Trophoblast cell (in vitro differentiated cells and primary cell): ENCODE results near the gene LRFN4.

ENCODE experiments used
- DNase-seq, 2 donors: peaks; one replicate each; pipeline ENCODE4 v3.0.0-alpha.2; 2016
- H2AFZ ChIP-seq: 2 replicates; pipeline ENCODE4 v1.6.1; 2013; ENCODE audit warnings: low read length, moderate library complexity, mild to moderate bottlenecking; ENCODE audit not compliant: insufficient read depth, poor library complexity
- H2AK5ac ChIP-seq: 2 replicates; pipeline ENCODE4 v1.6.1; 2013; ENCODE audit warnings: mild to moderate bottlenecking, low read length
- H2BK120ac ChIP-seq: 2 replicates; pipeline ENCODE4 v1.6.1; 2013; ENCODE audit warnings: low read length, mild to moderate bottlenecking, moderate library complexity; ENCODE audit not compliant: insufficient read depth, poor library complexity
- H2BK12ac ChIP-seq: 2 replicates; pipeline ENCODE4 v1.6.1; 2013; ENCODE audit warnings: mild to moderate bottlenecking, low read length, moderate library complexity
- H2BK5ac ChIP-seq: 2 replicates; pipeline ENCODE4 v1.6.1; 2013; ENCODE audit warnings: low read length, low read depth, moderate library complexity, mild to moderate bottlenecking; ENCODE audit not compliant: poor library complexity
- H3K14ac ChIP-seq: 2 replicates; pipeline ENCODE4 v1.6.1; 2013; ENCODE audit warnings: mild to moderate bottlenecking, low read length
- H3K18ac ChIP-seq: 2 replicates; pipeline ENCODE4 v1.6.1; 2013; ENCODE audit warnings: mild to moderate bottlenecking, low read length
- H3K23ac ChIP-seq: 2 replicates; pipeline ENCODE4 v1.6.1; 2013; ENCODE audit warnings: low read length
- H3K27ac ChIP-seq: 2 replicates; pipeline ENCODE4 v1.5.1; 2013; ENCODE audit warnings: low read depth, mild to moderate bottlenecking, inconsistent platforms, low read length, moderate library complexity
- H3K27me3 ChIP-seq: 2 replicates; pipeline ENCODE4 v1.6.1; 2013; ENCODE audit warnings: inconsistent platforms, mild to moderate bottlenecking, low read length, moderate library complexity; ENCODE audit not compliant: insufficient read depth
- H3K36me3 ChIP-seq, 2 experiments: 1 replicate in 1 of 2; 2 replicates in 1 of 2; pipeline ENCODE4 v1.6.1; 2013; ENCODE audit warnings: low read length in 2 of 2, mild to moderate bottlenecking in 2 of 2, moderate library complexity in 1 of 2; ENCODE audit not compliant: insufficient read depth in 2 of 2, control insufficient read depth in 1 of 2
- H3K4ac ChIP-seq: 2 replicates; pipeline ENCODE4 v1.6.1; 2013; ENCODE audit warnings: low read depth, mild to moderate bottlenecking, low read length, moderate library complexity
- H3K4me1 ChIP-seq, 2 experiments: 1 replicate in 1 of 2; 2 replicates in 1 of 2; pipeline ENCODE4 v1.6.1; 2013; ENCODE audit warnings: low read length in 2 of 2, mild to moderate bottlenecking in 2 of 2, moderate library complexity in 1 of 2; ENCODE audit not compliant: insufficient read depth in 2 of 2, control insufficient read depth in 1 of 2
- H3K4me2 ChIP-seq: 2 replicates; pipeline ENCODE4 v1.6.1; 2013; ENCODE audit warnings: inconsistent platforms, mild to moderate bottlenecking, low read length, moderate library complexity
- H3K4me3 ChIP-seq: 2 replicates; pipeline ENCODE4 v1.5.1; 2013; ENCODE audit warnings: mild to moderate bottlenecking, low read depth, low read length, inconsistent platforms
- H3K79me1 ChIP-seq: one replicate; pipeline ENCODE4 v1.6.1; 2013; ENCODE audit warnings: low read length
- H3K79me2 ChIP-seq: 2 replicates; pipeline ENCODE4 v1.6.1; 2013; ENCODE audit warnings: low read length, mild to moderate bottlenecking; ENCODE audit not compliant: control insufficient read depth, insufficient read depth, poor library complexity
- H3K9ac ChIP-seq: 2 replicates; pipeline ENCODE4 v1.6.1; 2013; ENCODE audit warnings: mild to moderate bottlenecking, low read length
- H3K9me3 ChIP-seq: 2 replicates; pipeline ENCODE4 v1.6.1; 2013; ENCODE audit warnings: low read depth, mild to moderate bottlenecking, control low read depth, inconsistent platforms, low read length; ENCODE audit not compliant: insufficient read depth
- H4K12ac ChIP-seq: 2 replicates; pipeline ENCODE4 v1.6.1; 2013; ENCODE audit warnings: low read depth, mild to moderate bottlenecking, low read length, moderate library complexity
- H4K8ac ChIP-seq: 2 replicates; pipeline ENCODE4 v1.6.1; 2013; ENCODE audit warnings: low read depth, mild to moderate bottlenecking, low read length, moderate library complexity
- H4K91ac ChIP-seq: one replicate; pipeline ENCODE4 v1.6.1; 2013; ENCODE audit warnings: low read depth, mild to moderate bottlenecking, low read length, moderate library complexity
- WGBS: extraction: QIAGEN DNeasy Blood & Tissue Kit; methylation state at CpG from one replicate; pipeline ENCODE4 v1.1.7; 2013; ENCODE audit warnings: missing lambda C conversion rate; ENCODE audit not compliant: insufficient read length, insufficient coverage; ENCODE audit errors: extremely low coverage; 5-methylcytosine and 5-hydroxymethylcytosine counted together

Gene LRFN4

GRCh38 chr11:66845143-66845875 is 11.6 kb upstream of the LRFN4 start:
- no peak overlapping the region for H3K23ac ChIP-seq
- H3K14ac ChIP-seq: no peak overlapping the region
- peaks cover 31 to 46% of the 10 kb centered on the region in 2 experiments for H3K36me3 ChIP-seq
- peak overlapping the region; percentile 34 for H3K4ac ChIP-seq
- peaks cover 18% of the 10 kb centered on the region for H3K79me2 ChIP-seq
- no peak overlapping the region for H3K4me2 ChIP-seq
- H2BK5ac ChIP-seq: no peak overlapping the region
- H3K9ac ChIP-seq: no peak overlapping the region
- peaks cover 14 to 23% of the 10 kb centered on the region in 2 experiments for H3K4me1 ChIP-seq
- no peak overlapping the region for H2BK12ac ChIP-seq
- H2AK5ac ChIP-seq: no peak overlapping the region
- H3K27ac ChIP-seq: no peak overlapping the region
- no peak for DNase-seq
- no peak overlapping the region for H4K91ac ChIP-seq
- H2AFZ ChIP-seq: no peak overlapping the region
- no peaks in the 10 kb centered on the region for H3K9me3 ChIP-seq
- no CpG with 5 or more reads among the region's 15 CpGs for WGBS
- no peak overlapping the region for H3K18ac ChIP-seq
- H4K8ac ChIP-seq: no peak overlapping the region
- no peaks in the 10 kb centered on the region for H3K27me3 ChIP-seq
- no peak overlapping the region for H4K12ac ChIP-seq
- peaks cover 12% of the 10 kb centered on the region for H3K79me1 ChIP-seq
- H3K4me3 ChIP-seq: no peak overlapping the region
- no peak overlapping the region for H2BK120ac ChIP-seq

- Histone ChIP-seq H2BK120ac (no peak overlapping the region), H2BK12ac (no peak overlapping the region), H3K4me1 (peaks cover 14 to 23% of the 10 kb centered on the region in 2 experiments), H3K9me3 (no peaks in the 10 kb centered on the region), H3K27me3 (no peaks in the 10 kb centered on the region), H3K23ac (no peak overlapping the region), H2AK5ac (no peak overlapping the region), H3K18ac (no peak overlapping the region), H2AFZ (no peak overlapping the region), H3K79me2 (peaks cover 18% of the 10 kb centered on the region), H3K27ac (no peak overlapping the region), H3K14ac (no peak overlapping the region), H3K9ac (no peak overlapping the region), H3K4me2 (no peak overlapping the region), H3K36me3 (peaks cover 31 to 45% of the 10 kb centered on the region in 2 experiments), H3K4ac (no peak overlapping the region), H3K79me1 (peaks cover 12% of the 10 kb centered on the region), H4K12ac (no peak overlapping the region), H2BK5ac (no peak overlapping the region), H3K4me3 (no peak overlapping the region), H4K8ac (no peak overlapping the region), H4K91ac (no peak overlapping the region)
- no peak for DNase-seq
- WGBS: no CpG with 5 or more reads among the region's 9 CpGs
These were observed 11.0 kb upstream of the LRFN4 start for GRCh38 chr11:66845876-66846212.

GRCh38 chr11:66846671-66847091 is 10.2 kb upstream of the LRFN4 start:
- Histone ChIP-seq H2BK120ac (no peak overlapping the region), H2AFZ (no peak overlapping the region), H3K27me3 (no peaks in the 10 kb centered on the region), H3K4ac (no peak overlapping the region), H2BK5ac (no peak overlapping the region), H3K14ac (no peak overlapping the region), H3K18ac (no peak overlapping the region), H3K4me3 (no peak overlapping the region), H3K79me2 (peaks cover 18% of the 10 kb centered on the region), H3K9me3 (no peaks in the 10 kb centered on the region), H3K23ac (no peak overlapping the region), H2BK12ac (no peak overlapping the region), H2AK5ac (no peak overlapping the region), H3K4me2 (no peak overlapping the region), H4K91ac (no peak overlapping the region), H4K8ac (no peak overlapping the region), H4K12ac (no peak overlapping the region), H3K9ac (no peak overlapping the region), H3K4me1 (peaks cover 14 to 23% of the 10 kb centered on the region in 2 experiments), H3K36me3 (peaks cover 31 to 45% of the 10 kb centered on the region in 2 experiments), H3K27ac (no peak overlapping the region), H3K79me1 (peaks cover 12% of the 10 kb centered on the region)
- no CpG with 5 or more reads among the region's 4 CpGs for WGBS
- no peak for DNase-seq

DNA sequence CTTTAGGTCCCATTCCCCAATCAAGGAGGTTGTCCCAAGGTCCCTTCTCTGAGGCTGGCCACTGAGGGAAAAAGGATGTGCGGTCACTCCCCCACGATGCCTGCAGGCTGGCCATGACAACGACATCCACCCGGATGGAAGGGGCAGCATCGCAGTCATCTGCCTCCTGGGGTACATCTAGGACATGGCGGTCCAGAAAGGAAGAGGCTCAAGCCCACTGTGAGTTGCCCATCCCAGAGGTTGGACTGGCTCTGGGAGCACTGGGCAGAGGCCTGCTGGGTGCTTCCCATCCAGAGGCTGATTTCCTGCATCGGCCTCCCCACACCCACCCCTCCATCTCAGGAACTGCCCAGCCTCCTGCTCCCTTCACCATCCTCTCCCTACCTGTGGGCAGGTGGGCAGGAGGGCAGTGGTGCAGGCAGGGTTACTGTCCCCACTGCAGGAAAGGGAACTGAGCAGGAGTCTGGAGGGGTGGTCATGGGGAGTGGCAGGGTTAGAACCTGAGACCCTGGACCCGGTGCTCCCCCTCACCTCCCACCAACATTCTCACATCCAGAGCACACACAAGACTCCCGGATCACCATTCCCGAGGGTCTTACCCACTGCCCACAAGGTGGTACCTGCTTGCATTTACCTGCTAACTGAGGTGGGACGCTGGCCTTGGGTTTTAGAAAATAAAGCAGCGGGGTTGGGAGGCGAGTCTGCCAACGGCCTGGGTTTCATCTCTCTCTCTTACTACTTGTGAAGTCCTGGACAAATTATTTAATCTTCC is 9.2 kb upstream of the LRFN4 start:
- no peak overlapping the region for H3K18ac ChIP-seq
- no peak overlapping the region for H3K27ac ChIP-seq
- no peak overlapping the region for H3K14ac ChIP-seq
- no peak overlapping the region for H2AFZ ChIP-seq
- no peak overlapping the region for H3K4me2 ChIP-seq
- peaks cover 11% of the 10 kb centered on the region for H3K79me1 ChIP-seq
- H4K8ac ChIP-seq: no peak overlapping the region
- H3K4me1 ChIP-seq: peaks cover 9 to 16% of the 10 kb centered on the region in 2 experiments
- no peak for DNase-seq
- H3K23ac ChIP-seq: no peak overlapping the region
- no peak overlapping the region for H4K91ac ChIP-seq
- no peak overlapping the region for H4K12ac ChIP-seq
- H2BK120ac ChIP-seq: no peak overlapping the region
- H3K4ac ChIP-seq: no peak overlapping the region
- H2BK5ac ChIP-seq: no peak overlapping the region
- no peaks in the 10 kb centered on the region for H3K27me3 ChIP-seq
- no peaks in the 10 kb centered on the region for H3K9me3 ChIP-seq
- no peak overlapping the region for H3K4me3 ChIP-seq
- H3K36me3 ChIP-seq: peaks cover 31 to 45% of the 10 kb centered on the region in 2 experiments
- H2AK5ac ChIP-seq: no peak overlapping the region
- peaks cover 14% of the 10 kb centered on the region for H3K79me2 ChIP-seq
- no peak overlapping the region for H3K9ac ChIP-seq
- no peak overlapping the region for H2BK12ac ChIP-seq
- WGBS: no CpG with 5 or more reads among the region's 14 CpGs
